ENCODE data around the gene RNU2-1.
"Not testable (repeated sequence)": the region's sequence is repeated elsewhere in the genome, so short reads cannot be mapped to it uniquely, and the experiment has no call there.

RNU2-1 gene

GRCh38 chr17:43233877-43234276, at the start of gene RNU2-1:
Gene RNU2-1 (minus strand): TSS chr17:43233977.
- not testable (repeated sequence) for DNase-seq (ENCODE audit: extremely low read depth in 1 of 2, low read depth in 1 of 2)

- not testable (repeated sequence) for DNase-seq (ENCODE audit: extremely low read depth in 1 of 2, low read depth in 1 of 2)
Observed at GRCh38 chr17:43272914-43273313, 39.1 kb upstream of the RNU2-1 start.

- DNase-seq (ENCODE audit: extremely low read depth in 1 of 2, low read depth in 1 of 2) = not testable (repeated sequence)
Observed at GRCh38 chr17:43272483-43272882, 38.7 kb upstream of the RNU2-1 start.

- DNase-seq (ENCODE audit: extremely low read depth in 1 of 2, low read depth in 1 of 2) = not testable (repeated sequence)
Observed at GRCh38 chr17:43270552-43271504, 37.1 kb upstream of the RNU2-1 start.

GRCh38 chr17:43246456-43246855, 12.7 kb upstream of the RNU2-1 start:
- DNase-seq (ENCODE audit: extremely low read depth in 1 of 2, low read depth in 1 of 2) = not testable (repeated sequence)

GRCh38 chr17:43240596-43241352, 7.0 kb upstream of the RNU2-1 start:
- not testable (repeated sequence) for DNase-seq (ENCODE audit: extremely low read depth in 1 of 2, low read depth in 1 of 2)

GRCh38 chr17:43239597-43239996, 5.8 kb upstream of the RNU2-1 start:
- not testable (repeated sequence) for DNase-seq (ENCODE audit: extremely low read depth in 1 of 2, low read depth in 1 of 2)

- DNase-seq (ENCODE audit: extremely low read depth in 1 of 2, low read depth in 1 of 2) = not testable (repeated sequence)
Observed at GRCh38 chr17:43233263-43233662, 514 bp downstream of the RNU2-1 start.

GRCh38 chr17:43232021-43232699, 1.6 kb downstream of the RNU2-1 start:
- not testable (repeated sequence) for DNase-seq (ENCODE audit: extremely low read depth in 1 of 2, low read depth in 1 of 2)

GRCh38 chr17:43231205-43232020, 2.4 kb downstream of the RNU2-1 start:
- DNase-seq (ENCODE audit: extremely low read depth in 1 of 2, low read depth in 1 of 2) = not testable (repeated sequence)

- not testable (repeated sequence) for DNase-seq (ENCODE audit: extremely low read depth in 1 of 2, low read depth in 1 of 2)
Observed at GRCh38 chr17:43228020-43228782, 5.6 kb downstream of the RNU2-1 start, which contains the start of gene CCDC200. Gene CCDC200 (minus strand): TSS chr17:43228623. CDS start chr17:43228554, 69 bp downstream.

GRCh38 chr17:43226393-43226792, 7.4 kb downstream of the RNU2-1 start:
- DNase-seq (ENCODE audit: extremely low read depth in 1 of 2, low read depth in 1 of 2) = no peak

GRCh38 chr17:43224146-43224705, 9.6 kb downstream of the RNU2-1 start:
- no peak for DNase-seq (ENCODE audit: extremely low read depth in 1 of 2, low read depth in 1 of 2)

- DNase-seq (ENCODE audit: extremely low read depth in 1 of 2, low read depth in 1 of 2) = no peak
Observed at GRCh38 chr17:43220511-43221125, 13.2 kb downstream of the RNU2-1 start.

GRCh38 chr17:43219746-43220380, 13.9 kb downstream of the RNU2-1 start:
- no peak for DNase-seq (ENCODE audit: extremely low read depth in 1 of 2, low read depth in 1 of 2)

GRCh38 chr17:43219001-43219400, 14.8 kb downstream of the RNU2-1 start:
- DNase-seq (ENCODE audit: extremely low read depth in 1 of 2, low read depth in 1 of 2) = no peak

- no peak for DNase-seq (ENCODE audit: extremely low read depth in 1 of 2, low read depth in 1 of 2)
Observed at GRCh38 chr17:43217614-43218087, 16.1 kb downstream of the RNU2-1 start.

Data from activated CD8-positive, alpha-beta memory T cell treated with anti-CD3 and anti-CD28 coated beads for 1 hour (primary cell).